LNCaP clone FGC (cell line): ENCODE data around the gene GLE1.
A peak's percentile ranks its signal among the peaks of the same experiment; 100 is the strongest.

Source experiments
- DNase-seq: peaks from one replicate; pipeline ENCODE4 v3.0.0-alpha.2; 2011; ENCODE audit warnings: low read depth
- H3K4me3 ChIP-seq: 2 replicates; pipeline ENCODE4 v1.5.1; 2011; ENCODE audit warnings: mild to moderate bottlenecking, low read depth, low read length, control low read depth
- TF ChIP-seq, protein P1 (sequence below): IDR thresholded peaks from 2 replicates; pipeline ENCODE4 v1.5.1; 2012; ENCODE audit warnings: mild to moderate bottlenecking; ENCODE audit not compliant: control insufficient read depth, insufficient read depth; ENCODE audit errors: extremely low read depth

The GLE1 gene

DNA sequence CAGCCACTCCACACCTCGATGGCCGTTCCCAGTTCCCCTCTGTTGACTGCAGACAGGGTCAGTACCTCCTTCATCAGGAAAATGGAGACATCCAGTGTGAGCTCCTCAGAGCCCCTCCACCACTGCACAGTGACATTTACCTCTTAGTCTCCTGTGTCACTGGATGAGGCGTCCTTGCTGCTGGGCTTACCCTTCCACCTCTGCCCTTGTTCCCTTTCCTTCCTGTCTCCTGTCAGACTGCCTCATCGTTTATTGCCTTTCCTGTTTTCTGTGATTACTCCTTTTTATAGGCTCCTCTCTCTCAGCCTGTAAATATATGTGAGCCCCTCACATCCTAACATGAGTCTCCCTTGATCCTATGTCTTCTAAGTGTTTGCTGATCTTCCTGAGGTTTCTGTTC, 24.7 kb downstream of the GLE1 start:
- no peak overlapping the region for H3K4me3 ChIP-seq
- no peak for DNase-seq
- TF ChIP-seq, protein P1, sequence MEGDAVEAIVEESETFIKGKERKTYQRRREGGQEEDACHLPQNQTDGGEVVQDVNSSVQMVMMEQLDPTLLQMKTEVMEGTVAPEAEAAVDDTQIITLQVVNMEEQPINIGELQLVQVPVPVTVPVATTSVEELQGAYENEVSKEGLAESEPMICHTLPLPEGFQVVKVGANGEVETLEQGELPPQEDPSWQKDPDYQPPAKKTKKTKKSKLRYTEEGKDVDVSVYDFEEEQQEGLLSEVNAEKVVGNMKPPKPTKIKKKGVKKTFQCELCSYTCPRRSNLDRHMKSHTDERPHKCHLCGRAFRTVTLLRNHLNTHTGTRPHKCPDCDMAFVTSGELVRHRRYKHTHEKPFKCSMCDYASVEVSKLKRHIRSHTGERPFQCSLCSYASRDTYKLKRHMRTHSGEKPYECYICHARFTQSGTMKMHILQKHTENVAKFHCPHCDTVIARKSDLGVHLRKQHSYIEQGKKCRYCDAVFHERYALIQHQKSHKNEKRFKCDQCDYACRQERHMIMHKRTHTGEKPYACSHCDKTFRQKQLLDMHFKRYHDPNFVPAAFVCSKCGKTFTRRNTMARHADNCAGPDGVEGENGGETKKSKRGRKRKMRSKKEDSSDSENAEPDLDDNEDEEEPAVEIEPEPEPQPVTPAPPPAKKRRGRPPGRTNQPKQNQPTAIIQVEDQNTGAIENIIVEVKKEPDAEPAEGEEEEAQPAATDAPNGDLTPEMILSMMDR = no peak

DNA sequence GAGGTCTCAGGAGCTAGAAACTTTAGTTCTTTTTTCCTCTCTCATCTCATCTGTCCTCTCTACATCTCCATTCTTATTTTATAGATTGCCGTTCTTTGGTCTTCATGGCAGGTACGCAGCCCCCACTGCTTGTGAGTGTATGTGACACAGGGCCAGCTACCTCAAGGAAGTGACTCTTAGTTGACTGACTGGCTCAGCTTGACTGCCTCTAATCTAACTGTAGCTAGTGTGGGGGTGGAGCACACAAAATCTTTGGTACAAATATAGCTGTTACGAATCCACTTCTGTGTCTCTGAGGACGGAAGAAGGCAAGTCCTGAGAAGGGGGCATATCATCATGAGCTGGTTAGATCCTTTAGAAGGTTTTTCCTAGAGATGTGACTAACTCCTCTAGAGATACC, 28.1 kb downstream of the GLE1 start:
- TF ChIP-seq, protein P1 = no peak
- H3K4me3 ChIP-seq = no peak overlapping the region
- DNase-seq = no peak

DNA sequence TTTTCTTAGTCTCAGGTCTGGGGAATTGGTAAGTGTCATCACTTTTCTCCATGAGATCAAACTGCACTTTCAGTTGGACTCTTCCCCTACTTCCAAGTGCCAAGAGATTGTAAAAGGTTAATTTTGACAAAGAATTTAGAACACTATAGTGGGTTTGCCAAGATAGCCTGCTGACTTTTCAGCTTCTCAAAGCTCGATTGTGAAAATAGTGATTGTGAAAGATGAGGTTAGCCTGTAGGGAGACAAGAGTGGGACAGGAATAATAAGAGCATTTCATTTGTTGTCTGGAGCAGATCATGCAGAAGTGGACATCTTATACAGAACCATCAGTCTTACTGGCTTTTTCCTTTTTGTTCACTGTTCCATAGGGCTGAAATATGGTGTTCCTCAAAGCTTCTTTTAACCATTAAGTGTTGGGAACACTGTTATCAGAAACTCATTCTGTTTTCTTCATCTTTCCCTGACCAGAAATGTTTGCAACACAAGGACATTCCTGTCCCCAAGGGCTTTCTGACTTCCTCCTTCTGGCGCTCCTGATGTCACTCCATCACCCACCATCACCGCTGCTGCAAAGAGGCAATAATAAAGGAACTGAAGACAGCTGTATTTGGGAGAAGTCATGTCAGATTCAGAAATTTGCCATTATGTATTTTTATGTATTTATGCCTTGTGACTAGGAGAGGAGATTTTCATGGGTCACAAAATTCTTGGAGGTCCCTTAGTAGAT, 36.3 kb downstream of the GLE1 start:
- DNase-seq = no peak
- TF ChIP-seq, protein P1 = no peak
- no peak overlapping the region for H3K4me3 ChIP-seq

DNA sequence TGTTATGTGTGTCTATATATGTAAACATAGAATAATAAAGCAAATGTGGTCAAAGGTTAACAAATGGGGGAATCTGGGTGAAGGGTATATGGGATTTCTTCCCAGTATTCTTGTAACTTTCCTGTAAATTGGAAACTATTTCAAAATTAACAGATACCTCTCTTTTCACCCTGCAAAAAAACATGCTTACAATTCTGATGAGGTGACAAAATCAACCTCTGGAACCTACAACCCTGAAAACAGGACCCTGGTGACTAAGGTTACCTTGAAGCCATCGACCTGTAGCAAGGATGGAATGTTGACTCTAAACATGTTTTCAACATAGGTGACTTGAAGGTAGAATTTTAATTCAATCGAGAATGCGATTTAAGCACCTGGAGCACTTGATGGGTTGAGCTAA, 42.0 kb downstream of the GLE1 start:
- H3K4me3 ChIP-seq = no peak overlapping the region
- TF ChIP-seq, protein P1 = no peak
- DNase-seq = no peak

DNA sequence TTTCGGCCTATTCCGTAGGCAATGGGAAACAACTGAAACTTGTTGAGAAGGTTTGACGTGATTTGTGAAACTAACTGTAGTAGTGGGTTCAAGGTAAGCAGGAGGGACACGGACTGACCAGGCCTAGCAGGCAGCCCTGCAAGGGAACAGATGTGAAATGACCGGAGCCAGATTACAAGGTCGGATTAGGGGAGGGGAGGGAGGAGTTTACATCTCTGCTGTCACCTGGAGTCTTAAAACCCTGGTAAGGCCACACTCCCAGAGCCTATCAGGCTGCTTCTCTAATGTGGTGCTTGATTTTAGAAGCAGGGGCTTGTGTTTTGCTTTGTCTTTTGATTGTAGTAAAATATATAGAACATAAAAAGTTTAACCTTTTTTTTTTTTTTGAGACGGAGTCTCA, 44.4 kb downstream of the GLE1 start:
- H3K4me3 ChIP-seq = no peak overlapping the region
- no peak for DNase-seq
- TF ChIP-seq, protein P1 = no peak

DNA sequence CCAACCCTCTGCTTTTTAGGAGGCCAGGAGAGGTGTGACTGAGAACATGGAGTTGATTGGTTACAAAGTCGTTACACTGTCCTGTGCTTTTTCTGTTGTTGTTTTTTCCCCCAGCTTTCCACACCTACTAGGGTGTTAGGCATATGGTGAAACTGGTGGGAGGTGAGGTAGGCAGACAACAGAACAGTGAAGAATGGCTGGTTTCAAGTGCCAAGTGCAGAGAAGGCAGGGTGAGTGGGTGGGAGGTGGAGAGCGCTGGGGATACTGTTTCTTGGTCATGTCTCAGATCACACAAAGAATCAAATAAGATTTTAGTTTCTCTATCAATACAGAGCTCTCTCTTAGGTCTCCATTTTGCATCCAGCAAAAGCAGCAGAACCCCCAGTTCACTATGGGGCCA, 45.7 kb downstream of the GLE1 start:
- no peak overlapping the region for H3K4me3 ChIP-seq
- DNase-seq = no peak
- TF ChIP-seq, protein P1 = no peak

DNA sequence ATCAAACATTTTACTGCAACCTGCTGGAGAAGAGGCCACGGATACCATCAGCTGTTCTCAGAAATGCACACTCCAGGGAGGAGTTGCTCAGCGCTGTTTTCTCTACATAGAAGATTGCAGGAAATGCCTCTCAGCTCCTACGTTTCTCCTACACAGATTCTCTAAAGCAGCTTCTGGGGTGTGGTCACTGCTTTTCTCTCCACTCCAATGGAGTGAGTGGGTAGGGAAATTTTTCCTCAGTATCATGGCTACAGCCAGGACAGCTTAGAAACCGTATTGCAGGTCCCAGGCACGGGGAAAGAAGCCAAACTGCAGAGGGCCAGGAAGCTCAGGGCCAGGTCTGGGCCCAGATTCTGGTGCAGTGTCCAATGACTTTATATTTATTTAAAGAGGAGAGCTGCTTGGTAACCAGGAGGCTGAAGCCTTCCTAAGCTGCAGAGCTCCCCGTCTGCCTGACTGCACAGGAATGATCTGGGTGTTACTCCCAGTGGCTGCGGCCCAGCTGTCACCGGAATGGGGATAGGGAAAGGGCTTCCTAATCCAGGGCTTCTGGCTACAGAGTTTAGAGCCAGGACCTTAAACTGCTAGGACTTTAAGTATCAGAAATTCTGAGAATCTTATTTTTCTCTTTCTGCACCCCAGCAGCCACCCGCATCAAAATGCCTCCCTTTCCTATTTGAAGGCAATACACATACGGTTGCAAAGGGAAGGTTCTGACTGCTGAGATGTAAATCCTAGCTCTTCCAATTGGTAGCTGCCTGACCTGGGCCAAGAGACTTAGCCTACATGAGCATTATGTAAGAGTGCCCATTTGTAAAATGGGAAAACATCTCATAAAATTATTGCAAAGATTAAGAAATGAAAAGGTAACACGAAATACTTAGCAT, 46.5 kb downstream of the GLE1 start:
- TF ChIP-seq, protein P1 = no peak
- DNase-seq = peak; percentile 46
- H3K4me3 ChIP-seq = no peak overlapping the region
